ENCODE data around the gene RAF1.

The RAF1 gene

DNA sequence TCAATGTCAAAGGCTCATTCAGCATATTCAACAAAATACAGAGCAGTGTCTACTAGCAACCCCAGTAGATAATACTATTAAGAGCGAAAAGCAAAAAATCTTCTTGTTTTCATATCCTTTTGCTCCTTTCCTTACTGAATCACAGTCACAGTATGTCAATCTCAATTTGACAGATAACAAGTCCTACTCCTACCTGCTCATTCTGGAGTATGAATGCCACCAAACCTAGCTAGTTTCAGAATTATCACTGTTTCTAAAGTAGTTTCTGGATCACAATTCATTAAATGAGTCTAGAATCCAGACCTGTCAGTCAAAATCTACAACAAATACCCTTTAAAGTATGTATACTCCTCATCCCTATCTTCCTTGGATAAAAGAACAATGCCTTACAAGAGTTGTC, 55.5 kb downstream of the RAF1 start:
- no peaks in the 10 kb centered on the region for H3K4me1 ChIP-seq (ENCODE audit: low read length)
- H3K9me3 ChIP-seq (replicated peaks; ENCODE audit: insufficient read depth, low read length), result no peaks in the 10 kb centered on the region
- H2AFZ ChIP-seq (ENCODE audit: low read length), result no peak overlapping the region
- H3K9ac ChIP-seq (ENCODE audit: low read length), result no peak overlapping the region
- H3K4me2 ChIP-seq (ENCODE audit: low read depth, low read length), result no peak overlapping the region
- peaks cover 94% of the 10 kb centered on the region for H3K79me2 ChIP-seq (ENCODE audit: low read length)
- DNase-seq, result no peak
- peaks cover 3% of the 10 kb centered on the region; the same call in 1 of the 2 replicates for H4K20me1 ChIP-seq (ENCODE audit: insufficient read depth, low read length)
- no peaks in the 10 kb centered on the region for H3K27me3 ChIP-seq (replicated peaks; ENCODE audit: insufficient read depth, low read length)
- no peaks in the 10 kb centered on the region for H3K9me2 ChIP-seq (replicated peaks; ENCODE audit: insufficient read depth, low read length)
- H3F3A ChIP-seq (ENCODE audit: insufficient read depth, low read length), result no peaks in the 10 kb centered on the region
- H3K36me3 ChIP-seq (replicated peaks; ENCODE audit: insufficient read depth, low read length), result peaks cover 15% of the 10 kb centered on the region; the same call in 1 of the 2 replicates
- no peak overlapping the region for H3K4me3 ChIP-seq (ENCODE audit: low read length)
- no peak overlapping the region for H3K27ac ChIP-seq (ENCODE audit: low read length)
- TF ChIP-seq EZH2phosphoT487 (IDR thresholded peaks at IDR 0.05; ENCODE audit: low read length) (no peak), EZH2 (optimal IDR thresholded peaks at IDR 0.05; ENCODE audit: low read depth, low read length) (no peak)
- TF ChIP-seq, protein P1, sequence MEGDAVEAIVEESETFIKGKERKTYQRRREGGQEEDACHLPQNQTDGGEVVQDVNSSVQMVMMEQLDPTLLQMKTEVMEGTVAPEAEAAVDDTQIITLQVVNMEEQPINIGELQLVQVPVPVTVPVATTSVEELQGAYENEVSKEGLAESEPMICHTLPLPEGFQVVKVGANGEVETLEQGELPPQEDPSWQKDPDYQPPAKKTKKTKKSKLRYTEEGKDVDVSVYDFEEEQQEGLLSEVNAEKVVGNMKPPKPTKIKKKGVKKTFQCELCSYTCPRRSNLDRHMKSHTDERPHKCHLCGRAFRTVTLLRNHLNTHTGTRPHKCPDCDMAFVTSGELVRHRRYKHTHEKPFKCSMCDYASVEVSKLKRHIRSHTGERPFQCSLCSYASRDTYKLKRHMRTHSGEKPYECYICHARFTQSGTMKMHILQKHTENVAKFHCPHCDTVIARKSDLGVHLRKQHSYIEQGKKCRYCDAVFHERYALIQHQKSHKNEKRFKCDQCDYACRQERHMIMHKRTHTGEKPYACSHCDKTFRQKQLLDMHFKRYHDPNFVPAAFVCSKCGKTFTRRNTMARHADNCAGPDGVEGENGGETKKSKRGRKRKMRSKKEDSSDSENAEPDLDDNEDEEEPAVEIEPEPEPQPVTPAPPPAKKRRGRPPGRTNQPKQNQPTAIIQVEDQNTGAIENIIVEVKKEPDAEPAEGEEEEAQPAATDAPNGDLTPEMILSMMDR (IDR thresholded peaks at IDR 0.05; ENCODE audit: low read length), result no peak

DNA sequence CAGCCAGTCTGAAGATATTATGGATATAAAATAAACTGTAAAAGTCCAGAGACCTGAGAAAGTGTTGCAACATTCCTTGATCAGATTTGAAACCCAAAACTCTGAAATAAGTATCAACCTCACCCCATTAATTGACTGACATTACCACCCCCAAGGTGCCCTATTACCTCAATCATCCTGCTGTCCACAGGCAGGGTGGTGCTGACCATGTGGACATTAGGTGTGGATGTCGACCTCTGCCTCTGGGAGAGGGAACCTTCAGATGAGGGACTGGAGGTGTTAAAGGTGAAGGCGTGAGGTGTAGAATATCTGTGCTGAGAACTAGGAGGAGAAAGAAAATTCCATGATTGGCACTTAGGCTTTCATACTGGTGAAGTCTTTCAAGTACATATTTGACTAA, 59.9 kb downstream of the RAF1 start:
- TF ChIP-seq, protein P1 (IDR thresholded peaks at IDR 0.05; ENCODE audit: low read length), result no peak
- no peak for TF ChIP-seq EZH2phosphoT487 (IDR thresholded peaks at IDR 0.05; ENCODE audit: low read length)
- no peak for TF ChIP-seq EZH2 (optimal IDR thresholded peaks at IDR 0.05; ENCODE audit: low read depth, low read length)

DNA sequence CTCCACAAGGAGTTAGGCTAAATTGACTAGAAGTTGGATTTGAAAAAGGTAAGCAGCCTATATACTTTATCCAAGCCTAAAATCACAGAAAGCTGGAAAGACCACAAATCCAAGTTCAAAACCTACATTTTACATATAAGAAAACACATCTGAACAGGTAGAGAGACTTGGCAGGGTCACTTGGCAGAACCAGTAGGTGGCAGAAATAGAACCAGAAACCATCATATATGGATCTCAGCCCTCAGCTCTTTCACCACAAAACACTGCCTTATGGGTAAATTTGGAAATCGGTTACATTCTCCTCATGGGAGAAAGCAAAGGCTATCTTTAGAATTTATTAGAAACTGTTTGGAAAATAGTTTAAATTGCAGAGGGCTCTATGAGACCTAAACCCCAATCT, 62.8 kb downstream of the RAF1 start:
- TF ChIP-seq EZH2phosphoT487 (IDR thresholded peaks at IDR 0.05; ENCODE audit: low read length), result no peak
- no peak for TF ChIP-seq EZH2 (optimal IDR thresholded peaks at IDR 0.05; ENCODE audit: low read depth, low read length)
- TF ChIP-seq, protein P1 (IDR thresholded peaks at IDR 0.05; ENCODE audit: low read length), result peak; percentile 28
- no peak overlapping the region for H3K4me2 ChIP-seq (ENCODE audit: low read depth, low read length)
- no peaks in the 10 kb centered on the region; the same call in 1 of the 2 replicates for H4K20me1 ChIP-seq (ENCODE audit: insufficient read depth, low read length)
- no peak overlapping the region for H3K4me3 ChIP-seq (ENCODE audit: low read length)
- no peak overlapping the region for H3K27ac ChIP-seq (ENCODE audit: low read length)
- no peaks in the 10 kb centered on the region for H3K27me3 ChIP-seq (replicated peaks; ENCODE audit: insufficient read depth, low read length)
- H3K9me3 ChIP-seq (replicated peaks; ENCODE audit: insufficient read depth, low read length), result no peaks in the 10 kb centered on the region
- no peaks in the 10 kb centered on the region for H3K9me2 ChIP-seq (replicated peaks; ENCODE audit: insufficient read depth, low read length)
- no peak for DNase-seq
- no peak overlapping the region for H3K9ac ChIP-seq (ENCODE audit: low read length)
- peaks cover 21% of the 10 kb centered on the region; the same call in 1 of the 2 replicates for H3K36me3 ChIP-seq (replicated peaks; ENCODE audit: insufficient read depth, low read length)
- peaks cover 71% of the 10 kb centered on the region for H3K79me2 ChIP-seq (ENCODE audit: low read length)
- no peaks in the 10 kb centered on the region for H3F3A ChIP-seq (ENCODE audit: insufficient read depth, low read length)
- no peak overlapping the region for H2AFZ ChIP-seq (ENCODE audit: low read length)
- no peaks in the 10 kb centered on the region for H3K4me1 ChIP-seq (ENCODE audit: low read length)

More for the DNA sequence above, 59.9 kb downstream of the RAF1 start:
- no peak overlapping the region for H2AFZ ChIP-seq (ENCODE audit: low read length)
- no peak overlapping the region for H3K9ac ChIP-seq (ENCODE audit: low read length)
- no peaks in the 10 kb centered on the region for H3K27me3 ChIP-seq (replicated peaks; ENCODE audit: insufficient read depth, low read length)
- H3K9me3 ChIP-seq (replicated peaks; ENCODE audit: insufficient read depth, low read length), result no peaks in the 10 kb centered on the region
- no peak overlapping the region for H3K4me3 ChIP-seq (ENCODE audit: low read length)
- no peak overlapping the region for H3K4me2 ChIP-seq (ENCODE audit: low read depth, low read length)
- no peaks in the 10 kb centered on the region for H3K9me2 ChIP-seq (replicated peaks; ENCODE audit: insufficient read depth, low read length)
- peaks cover 23% of the 10 kb centered on the region; the same call in 1 of the 2 replicates for H3K36me3 ChIP-seq (replicated peaks; ENCODE audit: insufficient read depth, low read length)
- peaks cover 92% of the 10 kb centered on the region for H3K79me2 ChIP-seq (ENCODE audit: low read length)
- H4K20me1 ChIP-seq (ENCODE audit: insufficient read depth, low read length), result no peaks in the 10 kb centered on the region; the same call in 1 of the 2 replicates
- no peaks in the 10 kb centered on the region for H3K4me1 ChIP-seq (ENCODE audit: low read length)
- DNase-seq, result no peak
- H3F3A ChIP-seq (ENCODE audit: insufficient read depth, low read length), result no peaks in the 10 kb centered on the region
- H3K27ac ChIP-seq (ENCODE audit: low read length), result no peak overlapping the region

Measured in MM.1S (cell line).